ENCODE data around the gene SMTNL2.
"Not testable (repeated sequence)": the region's sequence is repeated elsewhere in the genome, so short reads cannot be mapped to it uniquely, and the experiment has no call there.

The SMTNL2 gene

GRCh38 chr17:4560837-4561256 lies 23.5 kb upstream of the SMTNL2 start:
- no peak for DNase-seq

DNA sequence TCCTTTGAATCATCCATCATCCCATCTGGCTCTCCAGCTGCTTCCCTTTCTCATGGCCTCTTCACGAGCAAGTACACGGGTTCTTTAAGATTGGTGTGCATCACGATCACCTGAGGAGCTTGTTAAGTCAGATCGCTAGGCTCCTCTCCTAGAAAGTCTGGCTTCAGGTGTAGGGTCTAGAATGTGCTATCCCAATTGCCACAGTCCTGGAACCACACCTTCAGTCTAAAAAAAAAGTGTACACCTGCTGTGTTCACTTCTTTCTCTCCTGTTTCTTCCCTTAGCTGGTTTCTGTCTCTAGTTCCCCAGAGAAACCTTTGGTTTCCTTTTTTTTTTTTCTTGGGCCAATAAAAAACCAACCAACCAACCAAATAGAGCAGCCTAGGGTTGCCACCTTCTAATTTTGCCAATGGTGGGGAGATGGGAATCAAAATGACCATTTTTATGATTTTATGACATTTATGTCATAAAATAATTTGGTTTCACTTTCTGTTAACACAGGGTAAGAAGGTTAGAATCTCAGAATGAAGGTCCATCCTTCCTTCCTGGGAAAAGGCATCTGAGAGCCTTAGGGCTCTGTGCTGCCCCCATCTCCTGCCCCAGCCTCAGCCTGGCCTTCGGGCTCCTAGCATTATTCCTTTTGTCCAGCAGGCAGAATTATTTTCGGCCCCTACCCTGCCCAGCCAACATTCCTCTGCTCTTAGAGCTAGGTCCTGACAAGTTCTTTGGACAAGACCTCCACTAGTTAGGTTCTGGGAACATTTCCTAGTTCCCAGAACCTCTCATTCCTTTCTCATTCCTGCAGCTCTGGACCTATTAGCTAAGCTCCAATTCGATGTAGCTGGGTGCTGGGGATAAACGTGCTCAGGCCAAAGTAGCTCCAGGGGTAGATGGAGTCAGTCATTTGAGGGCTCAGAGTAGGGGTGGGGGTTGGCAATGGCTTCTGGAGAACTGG lies 22.0 kb upstream of the SMTNL2 start:
- no peak for DNase-seq

DNA sequence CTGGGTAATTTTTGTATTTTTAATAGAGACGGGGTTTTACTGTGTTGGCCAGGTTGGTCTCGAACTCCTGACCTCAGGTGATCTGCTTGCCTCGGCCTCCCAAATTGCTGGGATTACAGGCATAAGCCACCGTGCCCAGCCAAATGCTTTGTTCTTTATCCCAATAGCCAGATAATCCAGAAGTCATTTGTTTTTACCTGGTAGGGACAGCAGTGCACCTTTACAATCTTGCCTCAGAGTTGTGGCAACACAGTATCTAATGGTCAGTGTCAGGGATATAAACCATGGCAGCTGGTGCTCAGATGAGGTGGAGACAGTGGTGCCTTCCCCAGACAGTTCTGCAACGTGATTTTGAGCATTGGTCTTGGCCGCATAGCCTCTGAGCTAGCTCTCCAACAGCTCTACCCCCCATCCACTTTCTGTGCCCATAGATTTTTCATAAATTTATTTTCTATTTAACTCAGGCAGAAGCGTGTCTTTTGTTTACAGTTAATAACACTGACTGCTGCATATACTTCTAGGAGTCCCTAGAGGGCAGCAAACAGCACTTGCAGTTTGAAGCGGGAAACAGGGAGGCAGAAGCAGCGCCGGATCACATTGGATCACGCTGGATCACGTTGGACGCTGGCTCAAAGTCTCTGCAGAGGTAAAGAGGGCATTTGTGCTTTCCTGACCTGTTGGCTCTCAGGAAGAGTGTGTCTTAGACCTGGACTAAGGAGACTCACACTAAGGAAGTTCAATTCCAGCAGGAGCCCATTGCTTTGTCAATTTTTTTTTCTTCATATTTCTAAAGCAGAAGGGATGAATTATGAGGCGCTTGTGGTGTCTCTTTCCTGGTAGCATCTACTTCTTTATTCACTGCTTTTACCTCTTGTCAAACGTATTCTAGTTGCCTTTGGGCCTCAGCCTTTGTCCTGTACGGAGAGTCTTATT lies 18.9 kb upstream of the SMTNL2 start:
- DNase-seq = peak; percentile 28

DNA sequence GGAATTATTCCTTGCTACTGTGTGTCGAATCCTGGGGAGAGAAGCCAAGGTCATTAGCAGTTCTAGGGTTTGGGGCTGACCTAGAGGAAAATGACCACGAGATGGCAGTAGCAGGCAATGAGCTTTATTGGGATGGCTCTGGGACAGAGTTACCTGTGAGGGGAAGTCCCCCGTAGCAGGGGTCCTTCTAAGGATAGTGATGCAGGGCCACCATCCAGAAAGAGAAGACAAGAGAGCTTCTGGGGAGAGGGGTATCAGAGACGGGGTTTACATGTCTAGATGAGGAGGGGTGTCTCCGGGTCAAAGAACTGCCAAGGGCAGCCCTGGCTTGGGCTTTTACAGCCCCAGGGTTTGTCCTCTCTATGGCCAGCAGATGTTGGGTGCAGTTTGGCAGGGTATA lies 17.5 kb upstream of the SMTNL2 start:
- DNase-seq = no peak

GRCh38 chr17:4569591-4569990 lies 14.7 kb upstream of the SMTNL2 start:
- DNase-seq = no peak

- DNase-seq = no peak
Observed at GRCh38 chr17:4572131-4572530, 12.2 kb upstream of the SMTNL2 start.

DNA sequence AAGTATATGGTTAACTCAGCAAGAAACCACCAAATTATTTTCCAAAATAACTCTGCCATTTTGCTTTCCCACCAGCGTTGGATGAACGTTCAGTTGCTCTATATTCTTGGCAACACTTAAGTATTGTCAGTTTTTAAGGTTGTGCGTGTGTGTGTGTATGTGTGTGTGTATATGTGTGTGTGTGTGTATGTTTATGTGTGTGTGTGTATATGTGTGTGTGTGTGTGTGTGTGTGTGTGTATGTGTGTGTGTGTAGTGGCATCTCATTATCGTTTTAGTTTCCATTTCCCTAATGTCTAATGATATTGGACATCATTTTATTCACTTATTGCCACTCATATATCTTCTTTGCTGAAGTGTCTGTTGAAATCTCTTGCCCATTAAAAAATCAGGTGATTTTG lies 11.2 kb upstream of the SMTNL2 start:
- DNase-seq = no peak

DNA sequence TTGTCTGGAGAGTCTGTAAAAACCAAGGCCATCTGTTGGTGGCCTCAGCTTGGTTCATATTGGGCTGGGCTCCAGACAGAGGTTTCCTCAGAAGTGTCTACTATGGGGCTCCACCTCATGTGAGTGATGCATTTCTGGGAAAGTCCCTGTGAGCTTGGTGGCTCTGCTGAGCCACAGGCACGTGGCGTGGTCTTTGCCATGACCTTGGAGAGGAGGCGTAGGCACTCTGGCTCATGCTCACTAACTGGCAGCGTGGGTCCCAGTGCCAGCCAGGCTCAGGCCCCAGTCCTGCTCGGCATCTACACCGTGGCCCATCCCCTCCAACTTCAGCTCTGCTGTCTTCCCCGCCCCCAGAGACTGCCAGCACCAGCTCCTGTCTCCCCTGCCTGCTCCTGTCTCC lies 10.7 kb upstream of the SMTNL2 start:
- peak; percentile 36 for DNase-seq

DNA sequence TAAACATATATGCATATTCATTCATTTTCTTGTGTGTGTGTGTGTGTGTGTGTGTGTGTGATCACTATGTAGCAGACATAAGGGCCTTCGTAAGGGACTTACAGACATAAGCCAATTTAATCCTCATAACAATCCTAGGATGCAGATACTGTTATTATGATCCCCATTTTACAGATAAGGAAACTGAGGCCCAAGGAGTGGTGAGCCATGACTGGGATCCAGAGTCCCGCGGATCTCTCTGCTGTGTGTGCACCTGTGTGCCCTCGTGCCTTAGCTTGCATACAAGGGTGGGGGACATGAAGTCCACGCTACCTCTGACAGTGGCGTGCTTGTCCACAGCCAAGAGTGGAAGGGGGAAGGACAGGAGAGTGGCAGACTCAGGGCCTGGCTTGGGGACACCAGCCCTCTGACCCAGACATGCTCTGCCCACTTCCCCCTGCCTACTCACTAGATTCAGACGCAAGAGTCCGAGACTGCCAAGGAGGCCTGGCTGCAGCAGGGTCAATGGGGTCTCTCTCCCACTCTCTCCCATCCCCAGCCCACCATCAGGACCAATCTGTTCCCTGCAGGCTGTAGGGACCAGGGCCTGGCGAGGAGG lies 9.8 kb upstream of the SMTNL2 start:
- DNase-seq = no peak

- no peak for DNase-seq
Observed at GRCh38 chr17:4576161-4576558, 8.2 kb upstream of the SMTNL2 start.

DNA sequence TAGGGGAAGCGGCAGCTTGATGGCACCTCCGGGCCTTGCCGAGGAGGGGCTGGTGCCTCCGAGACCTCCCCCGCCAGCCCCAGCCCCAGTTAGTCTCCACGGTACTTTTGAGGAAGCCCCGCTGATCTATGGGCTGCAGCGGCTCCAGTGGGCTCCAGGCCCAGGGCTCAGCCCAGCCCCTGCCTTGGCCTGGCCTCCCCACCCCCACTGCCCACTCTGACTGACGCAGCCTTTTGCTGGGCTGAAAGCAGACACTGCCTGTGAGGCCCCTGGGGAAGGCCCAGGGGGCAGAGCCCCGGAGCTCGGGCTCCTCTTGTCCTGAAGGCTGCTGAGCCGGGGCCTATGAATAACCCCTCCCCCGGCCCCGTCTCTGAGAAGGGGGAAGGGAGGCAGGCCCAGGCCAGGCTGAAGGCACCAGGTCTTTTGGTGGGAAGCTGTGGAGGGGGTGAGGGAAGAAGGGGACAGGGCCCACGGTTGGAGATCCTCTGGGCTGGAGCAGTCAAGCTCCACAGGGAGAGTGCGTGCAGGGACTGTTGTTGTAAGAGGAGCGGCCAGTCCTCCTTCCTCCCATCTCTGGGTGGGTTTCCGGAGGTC lies 7.5 kb upstream of the SMTNL2 start:
- no peak for DNase-seq

DNA sequence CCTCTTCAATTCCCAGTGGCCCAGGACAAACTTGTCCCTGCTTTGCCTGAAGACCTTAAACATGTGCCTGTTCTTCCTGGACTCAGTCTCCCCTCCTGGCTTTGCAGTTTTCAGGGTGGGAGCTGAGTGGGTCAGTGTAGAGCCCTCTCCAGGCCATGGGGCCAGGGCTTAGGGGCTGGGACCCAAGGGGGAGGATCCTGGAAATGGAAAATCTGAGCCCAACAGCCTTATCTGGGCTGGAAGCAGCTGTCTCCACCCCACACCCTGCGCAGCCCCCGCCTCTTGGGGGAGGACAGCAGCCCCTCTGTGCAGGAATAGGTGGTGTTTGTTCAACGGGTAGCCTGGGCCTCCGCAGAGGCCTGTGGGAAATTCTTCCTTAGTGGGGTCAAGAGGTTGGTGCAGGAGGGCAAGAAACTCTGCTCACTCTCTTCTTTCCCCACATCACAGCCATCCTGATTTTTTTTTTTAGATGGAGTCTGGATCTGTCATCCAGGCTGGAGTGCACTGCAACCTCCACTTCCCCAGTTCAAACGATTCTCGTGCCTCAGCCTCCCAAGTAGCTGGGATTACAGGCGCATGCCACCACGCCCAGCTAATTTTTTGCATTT lies 6.8 kb upstream of the SMTNL2 start:
- no peak for DNase-seq

- not testable (repeated sequence) for DNase-seq
Observed at GRCh38 chr17:4578349-4578748, 6.0 kb upstream of the SMTNL2 start.

- no peak for DNase-seq
Observed at GRCh38 chr17:4579678-4580077, 4.7 kb upstream of the SMTNL2 start.

DNA sequence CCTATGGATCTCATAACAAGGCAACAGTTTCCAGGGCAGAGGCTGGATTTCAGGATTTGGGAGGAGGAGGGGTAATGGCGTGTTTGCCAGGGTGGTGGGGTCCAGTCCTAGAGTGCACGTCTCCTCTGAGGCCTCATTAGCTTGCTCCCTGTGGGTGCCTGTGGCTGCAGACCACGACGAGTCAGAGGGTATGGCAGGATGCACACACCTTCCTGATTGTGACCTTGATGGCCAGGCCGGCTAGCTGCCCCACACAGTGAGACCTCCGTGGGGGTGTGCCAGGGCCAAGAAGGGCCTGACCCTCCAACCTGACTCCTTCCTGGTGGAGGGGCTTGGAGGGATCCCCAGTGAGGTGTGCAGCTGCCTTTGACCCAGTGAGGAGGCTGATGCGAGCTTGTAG lies 4.0 kb upstream of the SMTNL2 start:
- no peak for DNase-seq

DNA sequence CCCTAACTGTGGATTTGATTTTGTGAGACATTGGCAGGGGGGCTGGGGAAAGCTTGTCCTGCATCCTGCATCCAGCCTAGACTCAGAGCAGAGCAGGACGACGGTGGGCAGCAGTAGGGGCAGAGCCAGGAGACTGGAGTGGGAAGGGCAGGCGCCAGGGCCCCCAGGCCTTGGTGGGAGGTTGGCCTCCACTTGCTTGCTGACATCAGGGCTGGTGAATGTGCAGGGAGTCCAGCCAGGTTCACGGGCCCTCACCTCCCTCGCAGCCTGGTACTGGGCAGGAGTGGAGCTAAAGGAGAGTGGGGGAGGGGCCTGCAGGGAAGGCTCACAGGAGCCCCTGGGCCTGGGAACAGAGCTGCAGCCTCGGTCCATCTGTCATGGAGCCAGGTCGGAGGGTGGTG lies 2.2 kb upstream of the SMTNL2 start:
- DNase-seq = no peak

DNA sequence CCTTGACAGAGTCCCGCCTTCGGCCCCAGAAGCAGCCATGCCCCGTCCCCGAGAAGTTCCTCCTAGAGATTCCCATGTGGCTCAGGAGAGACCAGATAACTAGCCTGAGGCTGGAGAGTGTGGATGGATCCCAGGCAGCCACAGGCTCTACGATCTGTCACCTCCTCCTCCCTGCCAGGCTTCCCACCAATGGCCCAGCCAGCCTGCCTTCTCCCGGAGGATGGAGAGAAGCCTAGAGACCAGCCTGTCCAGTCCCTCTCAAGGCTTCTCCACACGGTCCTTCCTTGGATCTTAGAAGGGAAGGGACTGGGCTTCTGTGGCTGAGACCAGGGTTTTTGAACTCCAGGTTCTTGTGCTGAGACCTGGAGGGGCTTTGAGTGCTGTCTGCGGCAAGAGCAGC lies 1.6 kb upstream of the SMTNL2 start:
- no peak for DNase-seq

DNA sequence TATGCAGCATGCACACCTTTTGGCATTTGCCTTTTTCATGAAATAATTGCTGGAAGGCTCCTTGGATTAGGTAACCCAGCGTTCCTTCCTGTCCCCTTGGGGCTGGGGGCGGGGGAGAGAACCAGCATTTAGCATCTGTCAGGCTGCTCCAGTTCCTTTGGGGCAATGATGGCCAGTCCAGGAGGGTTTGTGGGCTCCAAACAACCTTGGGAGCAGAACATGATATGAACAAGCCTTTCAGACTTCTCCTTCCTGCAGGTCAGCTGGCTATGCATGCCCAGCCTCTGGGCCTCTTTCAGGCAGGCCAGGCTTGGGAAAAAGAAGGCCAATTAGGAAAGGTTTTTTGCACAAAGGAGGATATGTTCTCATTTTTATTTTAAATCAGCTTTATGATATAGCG lies 1.1 kb upstream of the SMTNL2 start:
- DNase-seq = no peak

DNA sequence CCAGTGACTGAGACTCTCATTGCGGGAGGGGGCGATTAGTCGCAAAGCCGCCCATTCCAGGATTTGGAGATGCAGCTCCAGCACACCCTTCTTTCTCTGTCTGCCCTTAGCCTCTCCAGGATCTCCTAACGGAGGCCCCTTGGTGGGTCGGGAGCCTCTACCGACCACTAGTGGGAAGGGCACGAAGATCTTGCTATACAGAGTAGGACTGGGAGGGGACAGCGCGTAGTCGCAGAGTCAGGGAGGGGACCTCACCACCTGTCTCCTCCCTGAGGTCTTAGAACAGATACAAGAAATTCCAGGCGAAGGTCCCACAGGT lies 588 bp upstream of the SMTNL2 start:
- no peak for DNase-seq

- DNase-seq = no peak
Observed at GRCh38 chr17:4584917-4585637, 748 bp downstream of the SMTNL2 start.

DNA sequence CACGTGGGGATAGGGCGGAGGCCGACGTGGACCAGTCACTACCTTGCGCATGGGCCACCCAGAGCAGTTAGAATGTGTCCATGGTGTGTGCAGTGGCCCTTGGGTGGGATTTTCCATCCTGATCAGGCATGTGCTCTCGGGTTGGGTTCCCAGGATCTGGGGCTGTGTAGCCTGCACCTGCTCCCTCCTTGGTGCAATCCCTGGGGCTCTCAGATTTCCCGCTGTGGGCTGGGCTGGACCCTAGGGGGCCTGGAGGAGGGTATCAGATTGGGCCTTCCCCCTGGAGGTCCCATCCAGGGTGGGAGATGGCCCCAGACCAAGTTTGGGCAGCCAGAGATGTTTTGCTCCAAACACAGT lies 1.3 kb downstream of the SMTNL2 start:
- DNase-seq = no peak

DNA sequence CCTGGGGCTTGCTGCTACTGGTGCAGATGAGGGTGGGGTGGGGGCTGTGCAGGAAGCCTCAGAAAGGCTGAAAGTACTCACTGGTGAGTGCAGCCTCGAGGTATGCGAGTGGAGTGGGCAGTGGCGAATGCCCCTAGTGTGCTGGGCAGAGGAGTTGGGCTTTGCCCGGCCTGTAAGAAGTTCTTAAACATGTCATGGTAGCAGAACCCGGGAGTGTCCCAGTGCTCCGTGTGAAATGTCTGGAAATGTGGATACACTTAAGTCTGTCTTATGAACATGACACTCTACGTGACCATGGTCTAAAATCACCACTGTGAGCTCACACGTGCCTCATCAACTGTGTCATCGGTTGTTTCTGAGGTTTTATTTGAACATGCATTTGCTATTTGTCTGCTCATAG lies 1.7 kb downstream of the SMTNL2 start:
- DNase-seq = no peak
